Measurements from ENCODE around the gene CD109. TPM values are rescaled to one million over a fixed set of nuclear protein-coding genes. Genes with fewer than 3 reads are reported as not detected.

Gene CD109
- polyA plus RNA-seq, 3 donors = 0.17 to 0.30 (median 0.20) TPM

DNA sequence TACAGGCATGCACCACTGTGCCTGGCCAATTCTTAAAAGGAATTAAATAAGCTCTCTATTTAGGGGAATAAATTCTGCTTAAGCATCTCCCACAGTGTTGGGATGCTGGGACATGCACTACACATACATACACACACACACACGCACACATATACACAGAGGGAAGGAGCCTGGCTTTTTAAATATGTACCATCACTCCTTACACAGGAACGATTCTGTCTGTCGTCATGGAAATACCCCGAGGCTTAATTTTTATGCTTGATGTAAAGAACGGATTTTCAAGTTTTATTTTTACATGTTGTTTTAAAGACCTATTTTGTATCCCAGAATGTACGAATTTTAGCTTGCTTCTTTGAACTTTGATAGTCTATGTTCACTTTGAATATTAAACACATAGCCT is 95.3 kb downstream of the CD109 start:
- no peaks in the 10 kb centered on the region for H3K79me2 ChIP-seq (ENCODE audit: insufficient read depth, low read length)

DNA sequence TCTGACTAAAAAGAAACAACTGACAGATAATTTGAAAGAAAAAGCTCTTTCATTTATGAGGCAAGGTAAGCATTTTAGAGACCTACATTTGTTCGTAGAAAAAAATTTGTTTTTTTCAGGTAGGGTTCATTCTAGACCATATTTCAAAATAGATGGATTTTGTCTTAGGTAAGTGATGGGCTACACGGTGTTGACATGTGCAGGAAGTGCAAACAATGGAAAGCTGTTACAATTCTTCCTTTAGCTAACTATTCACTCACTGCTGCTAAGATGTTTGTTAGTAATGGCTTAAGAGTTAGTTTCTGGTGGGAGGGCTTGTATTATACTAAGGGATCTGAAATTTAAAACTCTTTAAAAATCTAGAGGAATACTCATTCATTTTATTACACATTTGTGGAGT is 96.7 kb downstream of the CD109 start:
- H3K36me3 Mint-ChIP-seq = peaks cover 18 to 19% of the 10 kb centered on the region in 2 donors
- Histone ChIP-seq H3K79me2 (ENCODE audit: insufficient read depth, low read length) (no peaks in the 10 kb centered on the region), H3K4me2 (replicated peaks; ENCODE audit: extremely low read depth, low read length, poor library complexity, severe bottlenecking) (no peak overlapping the region), H4K20me1 (ENCODE audit: insufficient read depth, low read length) (no peaks in the 10 kb centered on the region), H2AFZ (ENCODE audit: insufficient read depth, low read depth, low read length, poor library complexity, severe bottlenecking) (no peak overlapping the region), H3K36me3 (replicated peaks in 1 of 2; ENCODE audit: control insufficient read depth in 1 of 2, insufficient read depth in 2 of 2, low read length in 2 of 2) (peaks cover 0 to 29% of the 10 kb centered on the region in 2 donors), H3K4me3 (replicated peaks in 1 of 3; ENCODE audit: low read depth in 2 of 3, low read length in 3 of 3) (no peak overlapping the region), H3K4me1 (ENCODE audit: control insufficient read depth in 1 of 2, insufficient read depth in 2 of 2, low read length in 2 of 2) (no peaks in the 10 kb centered on the region), H3K27me3 (ENCODE audit: control insufficient read depth in 2 of 2, insufficient read depth in 2 of 2, low read length in 2 of 2) (no peaks in the 10 kb centered on the region), H3K9me3 (replicated peaks in 1 of 2; ENCODE audit: control insufficient read depth in 1 of 2, insufficient read depth in 1 of 2, low read length in 2 of 2) (no peaks in the 10 kb centered on the region), H3K9ac (ENCODE audit: insufficient read depth, low read length, poor library complexity, severe bottlenecking) (no peak overlapping the region), H3K27ac (ENCODE audit: low read depth in 1 of 2, low read length in 2 of 2) (no peak overlapping the region)
- no peak for DNase-seq
- TF ChIP-seq, protein P1, sequence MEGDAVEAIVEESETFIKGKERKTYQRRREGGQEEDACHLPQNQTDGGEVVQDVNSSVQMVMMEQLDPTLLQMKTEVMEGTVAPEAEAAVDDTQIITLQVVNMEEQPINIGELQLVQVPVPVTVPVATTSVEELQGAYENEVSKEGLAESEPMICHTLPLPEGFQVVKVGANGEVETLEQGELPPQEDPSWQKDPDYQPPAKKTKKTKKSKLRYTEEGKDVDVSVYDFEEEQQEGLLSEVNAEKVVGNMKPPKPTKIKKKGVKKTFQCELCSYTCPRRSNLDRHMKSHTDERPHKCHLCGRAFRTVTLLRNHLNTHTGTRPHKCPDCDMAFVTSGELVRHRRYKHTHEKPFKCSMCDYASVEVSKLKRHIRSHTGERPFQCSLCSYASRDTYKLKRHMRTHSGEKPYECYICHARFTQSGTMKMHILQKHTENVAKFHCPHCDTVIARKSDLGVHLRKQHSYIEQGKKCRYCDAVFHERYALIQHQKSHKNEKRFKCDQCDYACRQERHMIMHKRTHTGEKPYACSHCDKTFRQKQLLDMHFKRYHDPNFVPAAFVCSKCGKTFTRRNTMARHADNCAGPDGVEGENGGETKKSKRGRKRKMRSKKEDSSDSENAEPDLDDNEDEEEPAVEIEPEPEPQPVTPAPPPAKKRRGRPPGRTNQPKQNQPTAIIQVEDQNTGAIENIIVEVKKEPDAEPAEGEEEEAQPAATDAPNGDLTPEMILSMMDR (IDR thresholded peaks at IDR 0.05) = no peak
- H3K4me1 Mint-ChIP-seq = no peaks in the 10 kb centered on the region
- no CpG with 5 or more reads among the region's 2 CpGs for WGBS (ENCODE audit: insufficient coverage)
- H3K27ac Mint-ChIP-seq = no peak overlapping the region
- H3K4me3 Mint-ChIP-seq = no peak overlapping the region
- intact Hi-C loops (cut with micrococcal nuclease) = no loop called here
- H3K27me3 Mint-ChIP-seq (ENCODE audit: low read depth in 3 of 3) = no peaks in the 10 kb centered on the region
- H3K9me3 Mint-ChIP-seq = no peaks in the 10 kb centered on the region

More for the DNA sequence above, 95.3 kb downstream of the CD109 start:
- Mint-ChIP-seq H3K27ac (no peak overlapping the region), H3K4me3 (no peak overlapping the region), H3K4me1 (no peaks in the 10 kb centered on the region), H3K36me3 (peaks cover 20 to 26% of the 10 kb centered on the region in 2 donors), H3K27me3 (ENCODE audit: low read depth in 3 of 3) (no peaks in the 10 kb centered on the region), H3K9me3 (no peaks in the 10 kb centered on the region)
- intact Hi-C loops (cut with micrococcal nuclease) = no loop called here
- Histone ChIP-seq H3K27me3 (ENCODE audit: control insufficient read depth in 2 of 2, insufficient read depth in 2 of 2, low read length in 2 of 2) (no peaks in the 10 kb centered on the region), H3K9ac (ENCODE audit: insufficient read depth, low read length, poor library complexity, severe bottlenecking) (no peak overlapping the region), H3K4me2 (replicated peaks; ENCODE audit: extremely low read depth, low read length, poor library complexity, severe bottlenecking) (no peak overlapping the region), H3K4me1 (ENCODE audit: control insufficient read depth in 1 of 2, insufficient read depth in 2 of 2, low read length in 2 of 2) (no peaks in the 10 kb centered on the region), H3K27ac (ENCODE audit: low read depth in 1 of 2, low read length in 2 of 2) (no peak overlapping the region), H3K9me3 (replicated peaks in 1 of 2; ENCODE audit: control insufficient read depth in 1 of 2, insufficient read depth in 1 of 2, low read length in 2 of 2) (no peaks in the 10 kb centered on the region), H2AFZ (ENCODE audit: insufficient read depth, low read depth, low read length, poor library complexity, severe bottlenecking) (no peak overlapping the region), H3K36me3 (replicated peaks in 1 of 2; ENCODE audit: control insufficient read depth in 1 of 2, insufficient read depth in 2 of 2, low read length in 2 of 2) (peaks cover 0 to 36% of the 10 kb centered on the region in 2 donors), H4K20me1 (ENCODE audit: insufficient read depth, low read length) (no peaks in the 10 kb centered on the region), H3K4me3 (replicated peaks in 1 of 3; ENCODE audit: low read depth in 2 of 3, low read length in 3 of 3) (no peak overlapping the region)
- TF ChIP-seq, protein P1 (IDR thresholded peaks at IDR 0.05) = no peak
- DNase-seq = no peak
- no CpG with 5 or more reads among the region's 6 CpGs for WGBS (ENCODE audit: insufficient coverage)

All from CD14-positive monocyte (primary cell).